Spleen (tissue), 11 donors: ENCODE data around the gene PRR3. TPM values are rescaled to one million over a fixed set of nuclear protein-coding genes. Genes with fewer than 3 reads are reported as not detected.

ENCODE experiments used
- DNase-seq: peaks from one replicate; pipeline ENCODE4 v3.0.0-alpha.2; 2020
- H3K27ac ChIP-seq, 8 donors: fragments of 200-600 bp; sonication (generic) in 7 of 8; 1 replicate in 4 of 8; 2 replicates in 4 of 8; pipeline versions ENCODE4 v1.5.0 to v1.8.0; 2016 to 2021; ENCODE audit warnings: inconsistent platforms in 4 of 8, mild to moderate bottlenecking in 4 of 8, moderate library complexity in 1 of 8
- H3K27me3 ChIP-seq, 7 donors: fragments of 200-600 bp; sonication (generic) in 6 of 7; replicated peaks in 1 of 7; 1 replicate in 4 of 7; 2 replicates in 3 of 7; pipeline versions ENCODE4 v1.5.0 to v1.8.0; 2016 to 2021; ENCODE audit warnings: inconsistent platforms in 3 of 7, mild to moderate bottlenecking in 1 of 7
- H3K36me3 ChIP-seq, 6 donors: fragments of 200-600 bp; sonication (generic) in 5 of 6; 1 replicate in 4 of 6; 2 replicates in 2 of 6; pipeline versions ENCODE4 v1.5.0 to v1.8.0; 2016 to 2021; ENCODE audit warnings: inconsistent platforms in 2 of 6
- H3K4me1 ChIP-seq, 6 donors: fragments of 200-600 bp; sonication (generic) in 5 of 6; 1 replicate in 3 of 6; 2 replicates in 3 of 6; pipeline versions ENCODE4 v1.5.0 to v1.8.0; 2016 to 2021; ENCODE audit warnings: inconsistent platforms in 3 of 6
- H3K4me3 ChIP-seq, 8 donors: fragments of 200-600 bp; sonication (generic) in 7 of 8; 1 replicate in 4 of 8; 2 replicates in 4 of 8; pipeline versions ENCODE4 v1.5.0 to v1.8.0; 2016 to 2021; ENCODE audit warnings: inconsistent platforms in 4 of 8, mild to moderate bottlenecking in 4 of 8, moderate library complexity in 2 of 8
- H3K9me3 ChIP-seq, 8 donors: fragments of 200-600 bp; sonication (generic) in 7 of 8; 1 replicate in 4 of 8; 2 replicates in 4 of 8; pipeline versions ENCODE4 v1.5.0 to v1.8.0; 2016 to 2021; ENCODE audit warnings: inconsistent platforms in 4 of 8
- CTCF ChIP-seq, 11 experiments: fragments of 200-600 bp in 7 of 11; fragments of 450-650 bp in 4 of 11; sonication (generic) in 4 of 11; IDR thresholded peaks in 8 of 11; conservative IDR thresholded peaks in 3 of 11; 1 replicate in 7 of 11; 2 replicates in 4 of 11; pipeline versions ENCODE4 v1.4.0 to v1.8.0; 2016 to 2021; ENCODE audit warnings: antibody characterized with exemption in 11 of 11, inconsistent platforms in 4 of 11, mild to moderate bottlenecking in 1 of 11
- POLR2A ChIP-seq, 3 donors: fragments of 450-650 bp; IDR thresholded peaks; one replicate each; pipeline ENCODE4 v1.5.1; 2017; ENCODE audit warnings: antibody characterized with exemption in 3 of 3, mild to moderate bottlenecking in 1 of 3
- POLR2AphosphoS5 ChIP-seq, 3 donors: sonication (generic); formaldehyde crosslinking; IDR thresholded peaks; one replicate each; pipeline ENCODE4 v1.5.1; 2017; ENCODE audit warnings: antibody characterized with exemption in 3 of 3
- WGBS, 5 donors: extraction: QIAGEN DNeasy Blood & Tissue Kit in 3 of 5; methylation state at CpG; one replicate each; pipeline versions ENCODE4 v1.1.5 to v1.1.7; 2013 to 2018; 5-methylcytosine and 5-hydroxymethylcytosine counted together
- intact Hi-C: fragments of 100-400 bp; cut with DNase I; formaldehyde crosslinking; loops from one replicate; pipeline ENCODE4 v1.15.0; 2023; ENCODE audit warnings: low total_unique reads
- microRNA-seq, 3 donors: library from miRNA; unstranded; fragments of <30 nt; microRNA quantifications; one replicate each; pipeline versions ENCODE4 to v1.1.0, GENCODE V29; 2019 to 2020
- polyA plus RNA-seq, 3 donors: library from polyadenylated mRNA; stranded (reverse); fragments of 200-250 nt; gene quantifications; one replicate each; pipeline ENCODE4 v1.2.1, GENCODE V29; 2013
- small RNA-seq, 4 donors: library from RNA; depleted of rRNA; stranded (forward); fragments of <200 nt; gene quantifications; one replicate each; pipeline ENCODE3, GENCODE V24; 2016
- total RNA-seq, 7 donors: library from RNA; depleted of rRNA in 3 of 7; stranded (reverse); fragments of >200 nt in 3 of 7; fragmentation: NEBNext Ultra II Directional in 4 of 7; extraction: Animal tissue kit (Norgen Biotek cat#: 25700) in 4 of 7; gene quantifications; one replicate each; pipeline versions ENCODE4 v1.1.0 to v1.2.1, GENCODE V29; 2016 to 2021
- donor health status: healthy with polysubstance abuse.
- donor health status: DM: no; HTN: no; CAD: no; lungs with moderate emphysema.
- donor health status: DM: no; HTN: no; CAD: no.
- donor health status: Bipolar disorder and iron deficiency.
- donor health status: healthy.
- donor health status: DM: no; HTN: no; CAD: no.
- donor health status: DM: yes; HTN: yes; CAD: no.

PRR3 gene
- total and polyA plus RNA-seq, 10 donors, result 8.1 to 19.6 (median 12.9) TPM

GRCh38 chr6:30611856-30612194, 54.7 kb downstream of the PRR3 start:
- 81 to 91% (median 84%) methylated on average over 2 of the region's 2 CpGs for WGBS, 5 donors
- no peaks in the 10 kb centered on the region for H3K9me3 ChIP-seq
- H3K27ac ChIP-seq, result peak overlapping the region in 3 of 8 donors; percentile 58 to 98 (median 96)
- no peaks in the 10 kb centered on the region for H3K27me3 ChIP-seq
- H3K36me3 ChIP-seq, result peaks cover 2 to 60% (median 36%) of the 10 kb centered on the region in 6 donors
- no peak for DNase-seq
- peaks cover 25 to 80% (median 58%) of the 10 kb centered on the region in 6 donors for H3K4me1 ChIP-seq
- intact Hi-C loops, result loop anchor here (10.0 kb wide), 1 partner anchor 113 kb away; the partner anchor contains the start of gene TUBB
- H3K4me3 ChIP-seq, result no peak overlapping the region
- TF ChIP-seq POLR2AphosphoS5 (IDR thresholded peaks at IDR 0.05) (no peak), POLR2A (IDR thresholded peaks at IDR 0.05) (no peak), CTCF (IDR thresholded peaks at IDR 0.05 in 8 of 11, conservative IDR thresholded peaks at IDR 0.05 in 3 of 11) (no peak)

GRCh38 chr6:30612213-30612612, 55.1 kb downstream of the PRR3 start:
- intact Hi-C loops, result loop anchor here (10.0 kb wide), 1 partner anchor 113 kb away; the partner anchor contains the start of gene TUBB
- 80 to 89% (median 82%) methylated on average over 1 of the region's 1 CpG for WGBS, 5 donors
- TF ChIP-seq CTCF (IDR thresholded peaks at IDR 0.05 in 8 of 11, conservative IDR thresholded peaks at IDR 0.05 in 3 of 11) (no peak), POLR2AphosphoS5 (IDR thresholded peaks at IDR 0.05) (no peak), POLR2A (IDR thresholded peaks at IDR 0.05) (no peak)
- Histone ChIP-seq H3K4me3 (no peak overlapping the region), H3K27ac (peak overlapping the region in 5 of 8 donors; percentile 94 to 98 (median 96)), H3K27me3 (no peaks in the 10 kb centered on the region), H3K36me3 (peaks cover 2 to 58% (median 33%) of the 10 kb centered on the region in 6 donors), H3K4me1 (peaks cover 25 to 76% (median 58%) of the 10 kb centered on the region in 6 donors), H3K9me3 (no peaks in the 10 kb centered on the region)
- no peak for DNase-seq

GRCh38 chr6:30612687-30613248, 55.7 kb downstream of the PRR3 start:
- Histone ChIP-seq H3K4me1 (peaks cover 25 to 70% (median 55%) of the 10 kb centered on the region in 6 donors), H3K36me3 (peaks cover 2 to 52% (median 29%) of the 10 kb centered on the region in 6 donors), H3K9me3 (no peaks in the 10 kb centered on the region), H3K27ac (peak overlapping the region in 6 of 8 donors; percentile 94 to 98 (median 97)), H3K27me3 (no peaks in the 10 kb centered on the region), H3K4me3 (no peak overlapping the region)
- DNase-seq, result no peak
- intact Hi-C loops, result loop anchor here (10.0 kb wide), 1 partner anchor 112 kb away; the partner anchor contains the start of gene TUBB
- WGBS, 5 donors, result 56 to 76% (median 61%) methylated on average over 6 of the region's 6 CpGs
- no peak for TF ChIP-seq CTCF (IDR thresholded peaks at IDR 0.05 in 8 of 11, conservative IDR thresholded peaks at IDR 0.05 in 3 of 11)
- TF ChIP-seq POLR2AphosphoS5 (IDR thresholded peaks at IDR 0.05), result peak in 1 of 3 donors; percentile 74
- no peak for TF ChIP-seq POLR2A (IDR thresholded peaks at IDR 0.05)

Small RNAs within 50 kb of the gene (microRNA-seq; reads per million reads assigned to microRNA genes)
- gene MIR877, result 76.9 to 104 (median 97.4) reads per million in 3 donors

Small RNAs within 50 kb of the gene (small RNA-seq; reads per million reads assigned to genes)
- 3.2 to 5.8 (median 5.4) reads per million in 4 donors for gene MIR877

Other genes starting within 250 kb of the PRR3 start
- 10 to 100 TPM; 15.7 to 24.5 (median 18.7) TPM for gene TRIM39, start 230.4 kb upstream of the PRR3 start, total RNA-seq
- gene TRIM39, start 230.4 kb upstream of the PRR3 start, polyA plus RNA-seq, result 10 to 100 TPM in 2 of 3 donors, 1 to 10 TPM in 1; 6.9 to 12.1 (median 11.7) TPM
- gene RPP21, start 212.1 kb upstream of the PRR3 start, total RNA-seq, result 10 to 100 TPM; 24.3 to 59.9 (median 32.0) TPM
- gene RPP21, start 212.1 kb upstream of the PRR3 start, polyA plus RNA-seq, result 10 to 100 TPM; 77.9 to 87.8 (median 84.6) TPM
- gene HLA-E, start 67.8 kb upstream of the PRR3 start, total RNA-seq, result 1,000 to 10,000 TPM; 1,072 to 2,111 (median 1,510) TPM
- gene HLA-E, start 67.8 kb upstream of the PRR3 start, polyA plus RNA-seq, result 100 to 1,000 TPM; 514 to 675 (median 646) TPM
- 10 to 100 TPM; 28.0 to 84.6 (median 56.7) TPM for gene GNL1, start 806 bp upstream of the PRR3 start, total RNA-seq
- gene GNL1, start 806 bp upstream of the PRR3 start, polyA plus RNA-seq, result 10 to 100 TPM; 40.3 to 55.6 (median 45.6) TPM
- 10 to 100 TPM; 30.7 to 53.5 (median 34.5) TPM for gene ABCF1, start 14.1 kb downstream of the PRR3 start, total RNA-seq
- gene ABCF1, start 14.1 kb downstream of the PRR3 start, polyA plus RNA-seq, result 10 to 100 TPM; 12.8 to 27.7 (median 14.5) TPM
- gene PPP1R10, start 59.9 kb downstream of the PRR3 start, total RNA-seq, result 10 to 100 TPM; 53.5 to 86.2 (median 75.9) TPM
- 10 to 100 TPM; 13.5 to 24.6 (median 13.6) TPM for gene PPP1R10, start 59.9 kb downstream of the PRR3 start, polyA plus RNA-seq
- 10 to 100 TPM; 41.2 to 63.4 (median 45.3) TPM for gene MRPS18B, start 60.5 kb downstream of the PRR3 start, total RNA-seq
- 10 to 100 TPM; 48.8 to 74.0 (median 73.0) TPM for gene MRPS18B, start 60.5 kb downstream of the PRR3 start, polyA plus RNA-seq
- gene ATAT1, start 69.6 kb downstream of the PRR3 start, total RNA-seq, result 1 to 10 TPM; 2.4 to 9.7 (median 8.7) TPM
- 1 to 10 TPM; 3.6 to 4.9 (median 4.3) TPM for gene ATAT1, start 69.6 kb downstream of the PRR3 start, polyA plus RNA-seq
- 10 to 100 TPM; 15.4 to 24.2 (median 17.8) TPM for gene C6orf136, start 89.8 kb downstream of the PRR3 start, total RNA-seq
- gene C6orf136, start 89.8 kb downstream of the PRR3 start, polyA plus RNA-seq, result 10 to 100 TPM; 12.1 to 28.0 (median 22.1) TPM
- gene DHX16, start 115.7 kb downstream of the PRR3 start, total RNA-seq, result 10 to 100 TPM; 30.0 to 39.6 (median 35.4) TPM
- gene DHX16, start 115.7 kb downstream of the PRR3 start, polyA plus RNA-seq, result 10 to 100 TPM; 21.7 to 39.7 (median 33.8) TPM
- gene PPP1R18, start 129.3 kb downstream of the PRR3 start, total RNA-seq, result 100 to 1,000 TPM; 128 to 187 (median 150) TPM
- gene PPP1R18, start 129.3 kb downstream of the PRR3 start, polyA plus RNA-seq, result 100 to 1,000 TPM; 153 to 188 (median 186) TPM
- gene NRM, start 133.7 kb downstream of the PRR3 start, total RNA-seq, result 10 to 100 TPM in 6 of 7 donors, 1 to 10 TPM in 1; 9.8 to 13.8 (median 11.0) TPM
- 10 to 100 TPM; 14.1 to 19.6 (median 17.7) TPM for gene NRM, start 133.7 kb downstream of the PRR3 start, polyA plus RNA-seq
- gene MDC1, start 160.0 kb downstream of the PRR3 start, total RNA-seq, result 10 to 100 TPM; 20.8 to 47.7 (median 39.0) TPM
- 10 to 100 TPM in 2 of 3 donors, 1 to 10 TPM in 1; 7.8 to 18.2 (median 16.5) TPM for gene MDC1, start 160.0 kb downstream of the PRR3 start, polyA plus RNA-seq
- gene TUBB, start 163.1 kb downstream of the PRR3 start, total RNA-seq, result 100 to 1,000 TPM; 189 to 344 (median 272) TPM
- 100 to 1,000 TPM; 109 to 203 (median 182) TPM for gene TUBB, start 163.1 kb downstream of the PRR3 start, polyA plus RNA-seq
- 100 to 1,000 TPM; 125 to 205 (median 170) TPM for gene FLOT1, start 185.4 kb downstream of the PRR3 start, total RNA-seq
- 100 to 1,000 TPM; 116 to 178 (median 116) TPM for gene FLOT1, start 185.4 kb downstream of the PRR3 start, polyA plus RNA-seq
- 10 to 100 TPM; 29.8 to 62.2 (median 41.7) TPM for gene IER3, start 187.3 kb downstream of the PRR3 start, total RNA-seq
- gene IER3, start 187.3 kb downstream of the PRR3 start, polyA plus RNA-seq, result 10 to 100 TPM; 19.8 to 29.4 (median 25.7) TPM